Osteocyte (in vitro differentiated cells): Measurements from ENCODE around the gene NFKB1. TPM values are rescaled to one million over a fixed set of nuclear protein-coding genes. Genes with fewer than 3 reads are reported as not detected.

Source experiments
- DNase-seq: peaks from one replicate; pipeline ENCODE4 v3.0.0; 2021; ENCODE audit warnings: mixed read lengths; ENCODE audit not compliant: unreplicated experiment; ENCODE audit errors: extremely low spot score
- H3K27ac Mint-ChIP-seq: one replicate; pipeline ENCODE4 v1.8.0; 2021; ENCODE audit warnings: mild to moderate bottlenecking, mixed read lengths; ENCODE audit not compliant: unreplicated experiment
- H3K27me3 Mint-ChIP-seq: one replicate; pipeline ENCODE4 v1.8.0; 2021; ENCODE audit warnings: mixed read lengths; ENCODE audit not compliant: unreplicated experiment
- H3K36me3 Mint-ChIP-seq: one replicate; pipeline ENCODE4 v1.8.0; 2021; ENCODE audit warnings: mixed read lengths; ENCODE audit not compliant: unreplicated experiment
- H3K4me1 Mint-ChIP-seq: one replicate; pipeline ENCODE4 v1.8.0; 2021; ENCODE audit warnings: mixed read lengths; ENCODE audit not compliant: unreplicated experiment
- H3K4me3 Mint-ChIP-seq: one replicate; pipeline ENCODE4 v1.8.0; 2021; ENCODE audit warnings: mild to moderate bottlenecking, moderate library complexity, mixed read lengths; ENCODE audit not compliant: unreplicated experiment
- H3K9me3 Mint-ChIP-seq: one replicate; pipeline ENCODE4 v1.8.0; 2021; ENCODE audit warnings: mixed read lengths; ENCODE audit not compliant: unreplicated experiment
- total RNA-seq: library from RNA; stranded (reverse); gene quantifications from 2 replicates; pipeline ENCODE4 v1.2.1, GENCODE V29; 2021
- TF ChIP-seq, protein P1 (sequence below): fragments of 200-600 bp; sonication (generic); IDR thresholded peaks from 2 replicates; pipeline ENCODE4 v1.5.0; 2021; ENCODE audit warnings: antibody characterized with exemption, mild to moderate bottlenecking, moderate library complexity

NFKB1 gene
- total RNA-seq, 1 donor from 2014 or later = 27.9 TPM

DNA sequence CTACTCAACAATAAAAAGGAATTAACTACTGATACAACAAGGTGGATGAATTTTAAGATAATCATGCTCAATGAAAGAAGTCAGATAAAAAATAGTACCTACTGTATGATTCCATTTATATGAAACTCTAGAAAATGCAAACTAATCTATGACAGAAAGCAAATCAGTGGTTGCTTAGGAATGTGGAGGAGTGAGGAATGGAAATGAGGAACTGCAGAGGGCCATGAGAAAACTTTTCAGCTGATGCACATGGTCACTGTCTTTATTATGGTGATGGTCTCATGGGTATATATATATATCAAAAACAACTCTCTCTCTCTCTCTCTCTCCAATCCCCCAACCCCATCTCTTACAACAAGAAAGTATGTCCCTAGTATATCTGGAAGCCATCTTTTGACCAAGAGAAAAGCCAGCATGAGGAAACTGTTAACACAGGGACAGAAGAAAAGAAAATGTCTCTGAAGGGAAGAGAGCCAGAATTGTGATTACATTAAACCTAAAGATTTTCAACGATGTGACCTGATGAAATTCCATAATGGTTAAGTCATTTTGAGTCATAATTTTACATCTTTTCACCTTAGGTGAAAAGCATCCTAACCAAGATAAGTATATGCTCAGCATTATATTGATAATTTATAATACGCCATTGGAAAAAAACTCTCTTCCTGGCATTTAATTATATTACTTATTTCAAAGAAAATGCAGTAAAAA lies 8.5 kb upstream of the NFKB1 start:
- no peaks in the 10 kb centered on the region for H3K4me1 Mint-ChIP-seq
- DNase-seq = no peak
- peaks cover 8% of the 10 kb centered on the region for H3K27me3 Mint-ChIP-seq
- H3K9me3 Mint-ChIP-seq = peaks cover 10% of the 10 kb centered on the region
- H3K27ac Mint-ChIP-seq = no peak overlapping the region
- no peaks in the 10 kb centered on the region for H3K36me3 Mint-ChIP-seq
- TF ChIP-seq, protein P1, sequence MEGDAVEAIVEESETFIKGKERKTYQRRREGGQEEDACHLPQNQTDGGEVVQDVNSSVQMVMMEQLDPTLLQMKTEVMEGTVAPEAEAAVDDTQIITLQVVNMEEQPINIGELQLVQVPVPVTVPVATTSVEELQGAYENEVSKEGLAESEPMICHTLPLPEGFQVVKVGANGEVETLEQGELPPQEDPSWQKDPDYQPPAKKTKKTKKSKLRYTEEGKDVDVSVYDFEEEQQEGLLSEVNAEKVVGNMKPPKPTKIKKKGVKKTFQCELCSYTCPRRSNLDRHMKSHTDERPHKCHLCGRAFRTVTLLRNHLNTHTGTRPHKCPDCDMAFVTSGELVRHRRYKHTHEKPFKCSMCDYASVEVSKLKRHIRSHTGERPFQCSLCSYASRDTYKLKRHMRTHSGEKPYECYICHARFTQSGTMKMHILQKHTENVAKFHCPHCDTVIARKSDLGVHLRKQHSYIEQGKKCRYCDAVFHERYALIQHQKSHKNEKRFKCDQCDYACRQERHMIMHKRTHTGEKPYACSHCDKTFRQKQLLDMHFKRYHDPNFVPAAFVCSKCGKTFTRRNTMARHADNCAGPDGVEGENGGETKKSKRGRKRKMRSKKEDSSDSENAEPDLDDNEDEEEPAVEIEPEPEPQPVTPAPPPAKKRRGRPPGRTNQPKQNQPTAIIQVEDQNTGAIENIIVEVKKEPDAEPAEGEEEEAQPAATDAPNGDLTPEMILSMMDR = no peak
- H3K4me3 Mint-ChIP-seq = no peak overlapping the region

GRCh38 chr4:102493257-102493656 lies 7.9 kb upstream of the NFKB1 start:
- H3K4me1 Mint-ChIP-seq = no peaks in the 10 kb centered on the region
- H3K27me3 Mint-ChIP-seq = peaks cover 8% of the 10 kb centered on the region
- H3K4me3 Mint-ChIP-seq = no peak overlapping the region
- DNase-seq = no peak
- TF ChIP-seq, protein P1 = no peak
- H3K27ac Mint-ChIP-seq = no peak overlapping the region
- peaks cover 5% of the 10 kb centered on the region for H3K9me3 Mint-ChIP-seq
- no peaks in the 10 kb centered on the region for H3K36me3 Mint-ChIP-seq

- no peak overlapping the region for H3K27ac Mint-ChIP-seq
- H3K9me3 Mint-ChIP-seq = peaks cover 3% of the 10 kb centered on the region
- H3K4me3 Mint-ChIP-seq = no peak overlapping the region
- H3K36me3 Mint-ChIP-seq = no peaks in the 10 kb centered on the region
- peaks cover 6% of the 10 kb centered on the region for H3K27me3 Mint-ChIP-seq
- DNase-seq = no peak
- no peaks in the 10 kb centered on the region for H3K4me1 Mint-ChIP-seq
- TF ChIP-seq, protein P1 = no peak
Observed at GRCh38 chr4:102493794-102494193, 7.4 kb upstream of the NFKB1 start.

DNA sequence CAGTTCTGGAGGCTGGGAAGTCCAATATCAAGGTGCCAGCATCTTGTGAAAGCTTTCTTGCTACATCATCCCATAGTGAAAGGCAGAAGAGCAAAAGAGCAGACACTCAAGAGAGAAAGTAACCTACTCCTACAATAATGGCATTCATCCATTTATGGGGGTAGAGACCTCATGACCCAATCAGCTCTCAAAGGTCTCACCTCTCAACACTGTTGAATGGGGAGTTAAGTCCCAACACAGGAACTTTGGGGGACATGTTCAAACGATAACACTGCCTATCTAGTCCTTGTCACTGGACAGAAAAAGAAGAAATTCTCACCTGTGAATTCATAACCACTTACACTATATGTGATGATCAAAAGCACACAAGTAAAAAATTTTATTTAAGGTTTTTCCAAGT lies 6.6 kb upstream of the NFKB1 start:
- Mint-ChIP-seq H3K9me3 (no peaks in the 10 kb centered on the region), H3K27ac (no peak overlapping the region), H3K36me3 (no peaks in the 10 kb centered on the region), H3K4me1 (no peaks in the 10 kb centered on the region), H3K4me3 (no peak overlapping the region), H3K27me3 (peaks cover 5% of the 10 kb centered on the region)
- no peak for DNase-seq
- TF ChIP-seq, protein P1 = no peak

DNA sequence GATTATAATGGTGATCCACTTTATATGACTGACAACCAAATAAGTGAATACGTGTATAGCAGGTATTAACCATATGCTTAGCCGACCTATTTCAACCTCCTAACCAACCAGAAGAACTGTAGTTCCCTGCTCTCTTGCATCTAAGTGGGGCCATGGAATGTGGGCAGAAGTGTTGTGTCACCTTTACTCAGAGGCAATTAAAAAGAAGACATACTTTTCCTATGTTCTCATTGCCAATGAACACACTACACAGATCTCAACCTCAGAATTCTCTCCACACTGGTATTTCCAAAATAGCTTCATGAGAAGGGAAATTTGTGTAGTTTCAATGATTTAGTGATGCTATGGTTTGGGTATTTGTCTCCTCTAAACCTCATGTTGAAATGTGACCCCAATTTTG lies 3.2 kb upstream of the NFKB1 start:
- TF ChIP-seq, protein P1 = no peak
- no peak for DNase-seq
- Mint-ChIP-seq H3K4me1 (peaks cover 15% of the 10 kb centered on the region), H3K9me3 (no peaks in the 10 kb centered on the region), H3K27me3 (no peaks in the 10 kb centered on the region), H3K36me3 (no peaks in the 10 kb centered on the region), H3K27ac (no peak overlapping the region), H3K4me3 (no peak overlapping the region)
